GM19438 (cell line): ENCODE data around the gene PRKAG2.
"Not testable (repeated sequence)": the region's sequence is repeated elsewhere in the genome, so short reads cannot be mapped to it uniquely, and the experiment has no call there.

Source experiments
- ATAC-seq: cut with Tn5 transposase; IDR thresholded peaks from one replicate; pipeline ENCODE4 v1.9.1; 2021; ENCODE audit warnings: low read depth; ENCODE audit not compliant: unreplicated experiment

PRKAG2 gene

DNA sequence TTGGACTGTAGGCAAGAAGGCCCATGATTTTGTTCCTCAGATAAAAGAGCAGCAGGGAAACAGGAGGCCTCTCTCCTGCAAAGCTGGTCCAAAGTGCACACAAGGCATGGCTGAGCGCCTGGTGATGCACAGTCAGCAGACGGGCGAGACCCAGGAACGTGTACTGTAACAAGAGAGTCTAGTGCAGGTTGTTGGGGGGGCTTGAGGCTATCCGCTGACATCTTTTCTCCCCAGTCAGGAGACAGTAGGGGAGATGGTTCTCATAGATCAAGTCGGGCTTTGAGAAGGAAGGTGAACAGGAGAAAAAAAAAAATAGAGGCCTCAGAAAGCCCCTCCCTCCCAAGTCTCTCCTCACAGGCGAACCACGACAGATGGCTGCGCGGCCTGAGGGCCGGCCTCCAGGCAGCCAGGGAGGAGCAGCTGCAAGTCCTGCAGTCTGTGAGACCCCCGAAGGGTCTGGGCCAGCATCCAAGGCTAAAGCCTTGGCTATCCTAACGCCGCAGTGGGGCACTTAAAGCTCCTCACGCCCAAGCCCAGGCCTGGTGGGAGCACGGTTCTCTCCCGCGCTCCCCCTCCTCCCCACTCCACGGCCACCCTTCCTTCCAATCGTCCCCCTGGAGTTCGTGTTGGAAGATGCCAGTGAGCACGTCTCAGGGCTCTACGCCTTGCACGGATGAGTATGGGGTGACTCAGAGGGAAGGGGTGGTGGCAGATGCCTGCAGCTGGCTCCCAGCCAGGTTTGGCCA is 68.3 kb downstream of the PRKAG2 start:
- no peak for ATAC-seq

- ATAC-seq: no peak
Measured at GRCh38 chr7:151807846-151808245, 69.1 kb downstream of the PRKAG2 start.

- ATAC-seq: no peak
Measured at GRCh38 chr7:151806952-151807775, 69.8 kb downstream of the PRKAG2 start.

- no peak for ATAC-seq
Measured at GRCh38 chr7:151806204-151806603, 70.7 kb downstream of the PRKAG2 start.

GRCh38 chr7:151805191-151805590 is 71.7 kb downstream of the PRKAG2 start:
- no peak for ATAC-seq

DNA sequence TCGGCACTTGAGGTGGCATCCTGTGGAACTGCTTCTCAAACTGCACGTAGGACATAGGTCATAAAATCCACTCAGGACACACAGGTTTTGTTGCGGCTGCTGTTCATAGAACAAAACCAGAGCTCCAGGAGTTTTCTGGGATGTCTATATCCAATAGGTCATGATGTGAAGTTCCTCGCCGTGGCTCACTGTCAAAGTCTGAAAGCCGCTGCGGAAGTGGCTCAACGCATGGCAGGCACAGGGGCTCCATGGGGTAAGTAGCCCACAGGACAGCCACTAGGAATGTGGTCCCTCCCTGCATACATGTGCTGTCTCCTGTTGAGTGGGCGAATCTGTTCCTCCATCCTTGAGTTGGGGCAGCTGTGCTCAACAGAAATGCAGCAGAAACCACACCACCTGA is 72.2 kb downstream of the PRKAG2 start:
- ATAC-seq: no peak

DNA sequence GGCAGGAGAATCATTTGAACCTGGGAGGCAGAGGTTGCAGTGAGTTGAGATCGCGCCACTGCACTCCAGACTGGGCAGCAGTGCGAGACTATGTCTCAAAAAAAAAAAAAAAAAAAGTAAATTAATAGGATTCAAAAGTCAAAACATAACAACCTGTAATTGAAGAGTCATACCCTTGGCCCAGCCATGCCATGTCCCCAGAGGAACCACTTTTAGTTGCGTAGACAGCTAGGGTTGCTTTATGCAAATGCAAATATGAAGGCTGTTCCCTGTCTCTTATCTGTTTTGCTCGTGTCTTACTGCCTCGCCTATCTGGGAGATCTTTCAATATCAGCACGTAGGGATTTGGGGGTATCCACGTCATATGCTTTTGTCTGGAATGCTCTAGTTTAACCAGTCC is 73.1 kb downstream of the PRKAG2 start:
- ATAC-seq: no peak

DNA sequence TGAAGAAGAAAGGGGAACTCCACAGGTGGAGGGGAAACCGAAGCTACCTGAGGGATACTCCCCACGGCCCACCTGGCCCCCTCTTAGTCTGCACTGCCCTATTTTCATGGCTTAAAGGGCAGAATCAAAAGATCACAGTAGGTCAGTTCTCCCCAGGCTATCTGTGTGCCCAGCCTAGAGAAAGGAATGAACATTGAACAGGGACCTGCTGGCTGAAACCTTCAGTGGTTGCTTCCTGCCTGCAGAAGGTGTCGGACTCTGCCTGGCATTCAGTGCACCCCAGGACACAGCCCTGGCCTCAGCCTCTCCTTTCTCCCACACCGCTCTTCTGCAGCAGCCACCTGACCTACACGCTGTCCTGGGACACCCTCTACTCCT is 74.5 kb downstream of the PRKAG2 start:
- no peak for ATAC-seq

- ATAC-seq: no peak
Measured at GRCh38 chr7:151801782-151802468, 75.0 kb downstream of the PRKAG2 start.

- ATAC-seq: no peak
Measured at GRCh38 chr7:151801291-151801690, 75.6 kb downstream of the PRKAG2 start.

- ATAC-seq: no peak
Measured at GRCh38 chr7:151800861-151801260, 76.1 kb downstream of the PRKAG2 start.

DNA sequence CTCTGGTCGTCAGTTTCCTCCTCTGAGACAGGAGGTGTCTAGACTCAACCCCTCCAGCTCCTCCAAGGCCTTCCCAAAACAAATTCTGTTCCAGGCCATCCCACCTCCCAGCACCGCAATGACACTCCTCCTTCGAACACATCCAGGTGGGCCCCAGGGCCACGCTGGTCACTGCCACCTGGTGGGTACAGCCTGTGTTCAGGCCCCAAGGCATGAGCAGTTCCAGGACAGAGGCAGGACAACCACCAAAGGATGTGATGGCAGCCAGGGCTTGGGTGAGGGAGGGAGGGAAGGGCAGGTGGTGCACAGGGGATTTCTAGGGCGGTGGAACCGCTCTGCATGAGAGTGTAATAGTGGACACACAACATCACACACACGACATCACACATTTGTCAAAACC is 76.5 kb downstream of the PRKAG2 start:
- no peak for ATAC-seq

DNA sequence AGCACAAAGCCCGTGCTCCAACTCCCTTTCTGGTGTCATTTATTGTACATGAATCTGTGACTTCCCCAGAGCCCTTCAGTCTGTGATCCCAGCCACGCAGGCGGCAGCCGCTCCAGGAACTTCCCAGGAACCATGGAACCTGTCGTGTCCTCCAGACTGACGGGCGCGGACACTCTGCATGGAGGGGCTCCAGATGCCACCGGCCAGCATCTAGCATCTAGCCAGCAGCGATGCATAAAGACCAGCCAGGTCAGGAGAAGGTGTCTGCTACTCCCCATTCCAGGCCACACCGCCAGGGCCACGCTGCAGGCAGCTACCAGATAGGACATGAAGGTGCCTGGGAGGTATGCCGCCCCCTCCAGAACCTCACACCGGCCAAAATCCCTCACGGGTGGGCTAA is 77.4 kb downstream of the PRKAG2 start:
- no peak for ATAC-seq

- ATAC-seq: no peak
Measured at GRCh38 chr7:151798851-151799448, 78.0 kb downstream of the PRKAG2 start.

DNA sequence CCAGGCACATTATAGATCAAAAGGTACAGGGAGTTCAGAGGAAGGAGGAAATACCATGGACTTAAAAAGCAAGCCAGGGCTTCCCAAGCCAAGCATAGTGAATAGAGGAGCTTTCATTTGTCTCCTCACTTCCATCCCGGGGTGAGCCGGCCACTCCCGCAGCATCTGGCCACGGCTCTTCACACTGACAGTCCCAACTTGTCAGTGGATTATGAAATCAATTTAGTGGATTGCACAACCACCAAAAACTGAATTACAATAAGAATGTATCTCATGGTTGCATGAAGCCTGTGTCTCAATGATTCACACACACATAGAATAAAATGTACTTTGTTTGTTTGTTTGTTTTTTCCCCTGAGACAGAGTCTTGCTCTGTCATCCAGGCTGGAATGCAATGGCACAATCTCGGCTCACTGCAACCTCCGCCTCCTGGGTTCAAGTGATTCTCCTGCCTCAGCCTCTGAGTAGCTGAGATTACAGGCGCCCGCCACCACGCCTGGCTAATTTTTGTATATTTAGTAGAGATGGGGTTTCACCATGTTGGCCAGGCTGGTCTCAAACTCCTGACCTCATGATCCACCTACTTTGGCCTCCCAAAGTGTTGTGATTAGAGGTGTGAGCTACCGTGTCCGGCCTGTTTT is 79.1 kb downstream of the PRKAG2 start:
- not testable (repeated sequence) for ATAC-seq

DNA sequence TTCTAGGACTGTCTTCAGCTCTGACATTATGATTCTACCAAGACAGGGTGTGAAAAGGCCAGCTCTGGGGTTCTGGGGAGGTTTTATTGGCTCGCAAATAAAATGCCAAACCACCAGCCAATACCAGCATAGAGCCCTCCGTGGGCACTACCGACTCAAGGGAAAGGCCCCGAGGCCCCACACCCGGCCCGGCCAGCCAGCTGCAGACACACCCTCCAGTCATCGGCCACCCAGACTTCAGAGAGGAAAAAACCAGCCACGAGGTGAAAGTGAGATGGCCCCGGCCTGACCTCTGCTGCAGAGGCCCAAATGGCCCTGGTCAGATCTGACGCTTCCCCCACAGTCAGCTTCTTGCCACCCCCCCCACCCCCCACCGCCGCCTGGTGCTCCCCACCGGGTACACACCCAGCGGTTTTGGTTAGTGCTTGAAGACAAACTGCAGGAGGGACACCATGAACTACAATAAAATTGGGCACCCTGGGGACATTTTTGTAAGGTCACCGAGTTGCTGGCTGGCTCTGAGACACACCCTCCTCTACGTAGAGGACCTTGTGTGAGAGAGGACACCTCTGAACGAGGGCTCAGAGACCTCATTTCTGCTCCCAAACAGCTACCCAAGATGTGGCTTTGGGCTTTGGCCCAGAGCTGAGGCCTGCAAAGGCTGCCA is 79.9 kb downstream of the PRKAG2 start:
- ATAC-seq: no peak

DNA sequence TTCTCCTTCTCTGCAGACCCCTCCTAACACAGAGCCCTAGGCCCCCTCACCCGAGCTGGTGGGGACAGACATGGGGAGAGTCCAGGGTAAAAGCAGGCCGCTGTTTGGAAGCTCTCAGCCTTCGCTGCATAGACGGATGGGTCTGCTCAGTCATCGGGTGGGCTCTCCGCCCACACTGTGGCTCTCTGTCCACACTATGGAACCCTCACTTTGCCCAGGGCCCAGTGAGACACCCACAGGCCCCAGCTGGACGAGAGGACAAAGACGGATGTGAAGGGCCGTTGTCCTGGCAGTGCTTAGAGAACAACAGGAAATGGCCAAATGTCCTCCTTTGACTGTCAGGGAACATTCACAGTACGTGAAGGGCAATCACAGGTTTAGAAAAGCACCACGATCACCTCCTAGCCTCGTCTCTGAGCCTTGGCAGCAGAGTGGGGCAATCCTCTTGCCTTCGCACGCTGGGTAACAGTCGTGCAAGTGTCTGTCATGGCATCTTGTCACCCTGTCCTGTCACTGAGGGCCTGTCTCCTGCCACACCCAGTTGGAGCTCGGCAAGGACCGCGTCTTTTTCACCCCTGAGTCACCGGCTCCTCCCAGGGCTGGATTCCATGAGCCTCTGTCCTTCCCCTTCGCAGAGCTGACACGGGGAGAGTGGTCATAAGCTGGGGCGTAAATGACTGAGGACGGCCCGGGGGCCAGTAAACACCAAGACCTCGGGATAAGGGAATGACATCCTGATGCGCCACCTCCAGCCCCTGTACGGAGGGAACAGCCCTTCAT is 80.6 kb downstream of the PRKAG2 start:
- ATAC-seq: no peak

DNA sequence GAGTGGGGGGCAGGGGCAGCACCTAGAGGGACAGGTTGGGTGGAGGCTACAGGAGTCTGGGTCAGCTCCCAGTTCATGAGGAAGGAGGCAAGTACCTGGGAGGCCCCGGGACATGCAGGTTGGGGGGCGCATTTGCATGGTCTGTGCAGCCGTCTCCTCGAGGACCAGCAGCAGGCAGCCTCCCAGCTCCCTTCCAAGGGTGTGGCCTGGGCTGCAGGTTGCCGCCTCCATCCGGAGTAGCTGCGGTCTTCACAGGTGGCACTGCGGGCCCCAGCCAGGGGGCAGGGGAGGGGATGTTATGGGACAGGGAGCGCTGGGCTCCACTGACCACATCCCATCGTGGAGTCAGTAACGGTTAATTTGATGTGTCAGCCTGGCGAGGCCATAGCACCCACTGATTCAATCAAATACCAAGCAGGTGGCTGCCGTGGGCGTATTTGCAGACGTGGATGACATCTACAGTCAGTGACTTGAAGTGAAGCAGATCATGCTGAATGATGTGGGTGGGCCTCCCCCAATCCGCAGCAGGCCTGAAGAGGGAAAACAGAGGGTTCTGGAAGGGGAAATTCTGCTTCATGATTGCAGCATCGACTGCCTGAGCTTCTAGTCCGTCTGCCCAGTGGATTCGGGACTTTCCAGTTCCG is 81.6 kb downstream of the PRKAG2 start:
- no peak for ATAC-seq
